Stimulated activated naive CD8-positive, alpha-beta T cell treated with anti-CD3 and anti-CD28 coated beads, Interleukin-15, Interleukin-2, amounts not matched to agents 100 U/mL and 50 U/mL, for 24 hours (primary cell): Measurements from ENCODE around the gene STPG3.

Experiments
- ATAC-seq: fragments of 150-1000 bp; cut with Tn5 transposase; one replicate; pipeline ENCODE4 v1.10.0; 2021
- DNase-seq: peaks from one replicate; pipeline ENCODE4 v3.0.0; 2021

STPG3 gene

GRCh38 chr9:137265496-137266161 is 14.5 kb downstream of the STPG3 start:
- DNase-seq, result no peak
- ATAC-seq, result no peak

GRCh38 chr9:137266162-137266527 is 15.1 kb downstream of the STPG3 start:
- ATAC-seq (no peak), DNase-seq (no peak)

GRCh38 chr9:137266585-137267453 is 15.7 kb downstream of the STPG3 start:
- ATAC-seq, result no peak
- no peak for DNase-seq

- no peak for DNase-seq
Observed at GRCh38 chr9:137267933-137268355, 16.9 kb downstream of the STPG3 start.

GRCh38 chr9:137268538-137269201 is 17.6 kb downstream of the STPG3 start:
- no peak for ATAC-seq
- DNase-seq, result no peak

More at GRCh38 chr9:137267933-137268355, 16.9 kb downstream of the STPG3 start:
- ATAC-seq, result no peak

GRCh38 chr9:137269231-137269772 is 18.2 kb downstream of the STPG3 start:
- no peak for ATAC-seq
- DNase-seq, result no peak

GRCh38 chr9:137270929-137271695 is 20.0 kb downstream of the STPG3 start:
- ATAC-seq (no peak), DNase-seq (no peak)

- ATAC-seq, result no peak
Observed at GRCh38 chr9:137271696-137272076, 20.6 kb downstream of the STPG3 start.

GRCh38 chr9:137272241-137273094 is 21.4 kb downstream of the STPG3 start:
- DNase-seq, result no peak
- ATAC-seq, result no peak

More at GRCh38 chr9:137271696-137272076, 20.6 kb downstream of the STPG3 start:
- DNase-seq, result no peak

GRCh38 chr9:137273095-137273490 is 22.0 kb downstream of the STPG3 start:
- no peak for DNase-seq
- ATAC-seq, result no peak

GRCh38 chr9:137273611-137274320 is 22.7 kb downstream of the STPG3 start:
- no peak for ATAC-seq

GRCh38 chr9:137275203-137275587 is 24.1 kb downstream of the STPG3 start:
- no peak for ATAC-seq

More at GRCh38 chr9:137273611-137274320, 22.7 kb downstream of the STPG3 start:
- DNase-seq, result no peak

GRCh38 chr9:137275588-137276472 is 24.7 kb downstream of the STPG3 start:
- ATAC-seq (no peak), DNase-seq (no peak)

More at GRCh38 chr9:137275203-137275587, 24.1 kb downstream of the STPG3 start:
- no peak for DNase-seq

GRCh38 chr9:137276473-137277328 is 25.6 kb downstream of the STPG3 start:
- ATAC-seq (no peak), DNase-seq (no peak)

GRCh38 chr9:137277329-137278041 is 26.4 kb downstream of the STPG3 start, which contains the start of gene TOR4A:
Gene TOR4A, plus strand, starts transcription at chr9:137277726. Its CDS starts 964 bp downstream, at chr9:137278690.
- peak; percentile 67 for ATAC-seq
- peak; percentile 68 for DNase-seq

- DNase-seq, result no peak
- no peak for ATAC-seq
Observed at GRCh38 chr9:137278061-137278701, 27.1 kb downstream of the STPG3 start.
